Measurements from ENCODE around the gene KMT2C. TPM values are rescaled to one million over a fixed set of nuclear protein-coding genes. Genes with fewer than 3 reads are reported as not detected.

Gene KMT2C
- total RNA-seq, 1 experiment from 2014 or later = 54.3 TPM

GRCh38 chr7:152095771-152096170 is 340.0 kb downstream of the KMT2C start:
- Histone ChIP-seq H3K36me3 (ENCODE audit: low read depth) (no peaks in the 10 kb centered on the region; the same call in 1 of the 2 replicates), H3K9me3 (ENCODE audit: insufficient read depth, low read depth) (no peaks in the 10 kb centered on the region), H3K4me3 (no peak overlapping the region), H3K79me2 (ENCODE audit: low read depth) (no peaks in the 10 kb centered on the region), H2AFZ (no peak overlapping the region), H3K9me2 (ENCODE audit: insufficient read depth) (no peaks in the 10 kb centered on the region), H3K27ac (no peak overlapping the region), H3K4me1 (replicated peaks; ENCODE audit: insufficient read depth) (no peaks in the 10 kb centered on the region), H3K4me2 (no peak overlapping the region), H3K27me3 (ENCODE audit: insufficient read depth, low read depth) (no peaks in the 10 kb centered on the region), H3F3A (ENCODE audit: insufficient read depth, low read depth) (no peaks in the 10 kb centered on the region), H4K20me1 (ENCODE audit: insufficient read depth) (no peaks in the 10 kb centered on the region)
- DNase-seq = no peak
- TF ChIP-seq, protein P1, sequence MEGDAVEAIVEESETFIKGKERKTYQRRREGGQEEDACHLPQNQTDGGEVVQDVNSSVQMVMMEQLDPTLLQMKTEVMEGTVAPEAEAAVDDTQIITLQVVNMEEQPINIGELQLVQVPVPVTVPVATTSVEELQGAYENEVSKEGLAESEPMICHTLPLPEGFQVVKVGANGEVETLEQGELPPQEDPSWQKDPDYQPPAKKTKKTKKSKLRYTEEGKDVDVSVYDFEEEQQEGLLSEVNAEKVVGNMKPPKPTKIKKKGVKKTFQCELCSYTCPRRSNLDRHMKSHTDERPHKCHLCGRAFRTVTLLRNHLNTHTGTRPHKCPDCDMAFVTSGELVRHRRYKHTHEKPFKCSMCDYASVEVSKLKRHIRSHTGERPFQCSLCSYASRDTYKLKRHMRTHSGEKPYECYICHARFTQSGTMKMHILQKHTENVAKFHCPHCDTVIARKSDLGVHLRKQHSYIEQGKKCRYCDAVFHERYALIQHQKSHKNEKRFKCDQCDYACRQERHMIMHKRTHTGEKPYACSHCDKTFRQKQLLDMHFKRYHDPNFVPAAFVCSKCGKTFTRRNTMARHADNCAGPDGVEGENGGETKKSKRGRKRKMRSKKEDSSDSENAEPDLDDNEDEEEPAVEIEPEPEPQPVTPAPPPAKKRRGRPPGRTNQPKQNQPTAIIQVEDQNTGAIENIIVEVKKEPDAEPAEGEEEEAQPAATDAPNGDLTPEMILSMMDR (conservative IDR thresholded peaks at IDR 0.05) = no peak
- no peak for TF ChIP-seq EZH2 (IDR thresholded peaks at IDR 0.05; ENCODE audit: low read depth)
- no TSS peak for BruUV-seq (replicated peaks)
- ChIA-PET POLR2A (ENCODE audit: unreplicated experiment) (interaction anchor here (0.6 kb wide), 1 partner anchor 399 kb away, joined by 4 read pairs; no protein-coding TSS in a partner anchor), CTCF (no interaction called here)
- intact Hi-C loops (cut with micrococcal nuclease; ENCODE audit: unreplicated experiment) = no loop called here

DNA sequence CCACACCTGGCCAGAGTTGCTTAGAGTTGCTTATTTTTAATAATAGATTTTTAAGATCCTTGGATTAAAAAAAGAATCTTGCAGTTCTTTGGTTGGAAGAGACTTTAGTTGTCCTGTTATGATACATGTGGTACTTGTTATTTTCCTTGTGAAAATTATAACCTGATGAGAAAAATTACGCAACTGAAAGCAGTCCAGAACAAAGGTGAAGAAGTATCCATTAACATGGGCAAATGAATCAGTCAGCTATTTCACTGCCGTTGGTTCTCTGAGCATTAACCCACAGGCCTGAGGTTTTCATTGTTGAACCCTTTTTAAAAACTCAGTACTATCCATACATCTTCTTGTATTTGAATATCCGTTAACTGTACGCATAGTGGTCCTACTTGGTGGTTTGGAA is 342.1 kb downstream of the KMT2C start:
- intact Hi-C loops (cut with micrococcal nuclease; ENCODE audit: unreplicated experiment) = no loop called here
- H3K4me1 ChIP-seq (replicated peaks; ENCODE audit: insufficient read depth) = no peaks in the 10 kb centered on the region
- H3K27ac ChIP-seq = no peak overlapping the region
- peaks cover 11% of the 10 kb centered on the region for H3K9me3 ChIP-seq (ENCODE audit: insufficient read depth, low read depth)
- no peaks in the 10 kb centered on the region; the same call in 1 of the 2 replicates for H3K36me3 ChIP-seq (ENCODE audit: low read depth)
- DNase-seq = no peak
- H3K27me3 ChIP-seq (ENCODE audit: insufficient read depth, low read depth) = no peaks in the 10 kb centered on the region
- H4K20me1 ChIP-seq (ENCODE audit: insufficient read depth) = no peaks in the 10 kb centered on the region
- no TSS peak for BruUV-seq (replicated peaks)
- ChIA-PET CTCF (no interaction called here), POLR2A (ENCODE audit: unreplicated experiment) (no interaction called here)
- H3F3A ChIP-seq (ENCODE audit: insufficient read depth, low read depth) = no peaks in the 10 kb centered on the region
- H3K4me3 ChIP-seq = no peak overlapping the region
- TF ChIP-seq, protein P1 (conservative IDR thresholded peaks at IDR 0.05) = no peak
- TF ChIP-seq EZH2 (IDR thresholded peaks at IDR 0.05; ENCODE audit: low read depth) = no peak
- no peak overlapping the region for H2AFZ ChIP-seq
- H3K4me2 ChIP-seq = no peak overlapping the region
- no peaks in the 10 kb centered on the region for H3K79me2 ChIP-seq (ENCODE audit: low read depth)
- no peaks in the 10 kb centered on the region for H3K9me2 ChIP-seq (ENCODE audit: insufficient read depth)

DNA sequence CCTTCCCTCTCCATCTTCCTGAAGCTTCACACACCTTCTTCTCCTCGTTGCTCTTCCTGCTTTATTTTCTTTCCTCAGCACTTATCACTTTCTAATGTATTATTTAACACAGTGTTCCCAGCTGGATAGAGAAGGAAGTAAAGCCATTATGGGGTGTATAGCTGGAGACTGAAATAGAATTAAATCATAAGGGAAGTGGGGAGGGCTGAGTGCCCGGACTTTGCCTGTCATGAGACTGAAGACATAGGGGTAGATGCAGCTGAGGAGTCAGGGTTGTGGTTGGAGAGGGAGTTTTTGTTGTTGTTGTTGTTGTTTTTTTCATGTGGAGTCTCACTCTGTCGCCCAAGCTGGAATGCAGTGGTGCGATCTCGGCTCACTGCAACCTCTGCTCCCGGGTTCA is 345.1 kb downstream of the KMT2C start:
- TF ChIP-seq, protein P1 (conservative IDR thresholded peaks at IDR 0.05) = no peak
- TF ChIP-seq EZH2 (IDR thresholded peaks at IDR 0.05; ENCODE audit: low read depth) = no peak
- Histone ChIP-seq H3K9me3 (ENCODE audit: insufficient read depth, low read depth) (peaks cover 20% of the 10 kb centered on the region), H3K4me3 (no peak overlapping the region), H2AFZ (no peak overlapping the region), H3K79me2 (ENCODE audit: low read depth) (no peaks in the 10 kb centered on the region), H3K4me1 (replicated peaks; ENCODE audit: insufficient read depth) (no peaks in the 10 kb centered on the region; the same call in 1 of the 2 replicates), H3K27me3 (ENCODE audit: insufficient read depth, low read depth) (no peaks in the 10 kb centered on the region), H3K4me2 (no peak overlapping the region), H3K9me2 (ENCODE audit: insufficient read depth) (no peaks in the 10 kb centered on the region), H4K20me1 (ENCODE audit: insufficient read depth) (no peaks in the 10 kb centered on the region), H3K27ac (no peak overlapping the region), H3F3A (ENCODE audit: insufficient read depth, low read depth) (no peaks in the 10 kb centered on the region), H3K36me3 (ENCODE audit: low read depth) (no peaks in the 10 kb centered on the region; the same call in 1 of the 2 replicates)
- ChIA-PET POLR2A (ENCODE audit: unreplicated experiment) (no interaction called here), CTCF (interaction anchor here (0.7 kb wide), 1 partner anchor 749 kb away, joined by 4 read pairs; no protein-coding TSS in a partner anchor)
- DNase-seq = no peak
- intact Hi-C loops (cut with micrococcal nuclease; ENCODE audit: unreplicated experiment) = no loop called here
- BruUV-seq (replicated peaks) = no TSS peak
